ENCODE measurements around the gene TPRN.

The TPRN gene

GRCh38 chr9:137212520-137212919 is 12.0 kb upstream of the TPRN start:
- no peak for DNase-seq (ENCODE audit: low spot score)

GRCh38 chr9:137211532-137211931 is 11.0 kb upstream of the TPRN start:
- no peak for DNase-seq (ENCODE audit: low spot score)

GRCh38 chr9:137206602-137207001 is 6.1 kb upstream of the TPRN start:
- DNase-seq (ENCODE audit: low spot score): no peak

GRCh38 chr9:137205126-137206069 is 4.9 kb upstream of the TPRN start, which contains the start of the genes NDOR1 and TMEM203:
NDOR1 (plus strand) TSS chr9:137205700; CDS start chr9:137205778, 78 bp downstream.
TMEM203 (minus strand) TSS chr9:137205648; CDS start chr9:137205414, 234 bp downstream.
- peak; percentile 96 for DNase-seq (ENCODE audit: low spot score)

- DNase-seq (ENCODE audit: low spot score): no peak
Measured at GRCh38 chr9:137204731-137205125, 4.2 kb upstream of the TPRN start.

DNA sequence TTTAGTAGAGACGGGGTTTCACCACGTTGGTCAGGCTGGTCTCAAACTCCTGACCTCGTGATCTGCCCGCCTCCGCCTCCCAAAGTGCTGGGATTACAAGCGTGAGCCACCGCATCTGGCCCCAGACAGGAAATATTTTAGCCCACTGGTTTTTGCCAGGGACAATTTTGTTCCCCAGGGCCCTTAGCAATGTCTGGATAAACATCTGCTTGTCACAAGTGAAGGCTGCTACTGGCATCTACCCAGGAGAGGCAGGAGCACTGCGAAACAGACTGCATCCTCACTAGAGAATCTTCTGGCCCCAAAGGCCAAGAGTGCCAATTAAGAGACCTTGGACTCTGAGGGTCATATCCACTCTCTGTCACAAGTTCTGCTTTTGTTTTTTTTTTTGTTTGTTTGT is 2.4 kb upstream of the TPRN start:
- no peak for DNase-seq (ENCODE audit: low spot score)

DNA sequence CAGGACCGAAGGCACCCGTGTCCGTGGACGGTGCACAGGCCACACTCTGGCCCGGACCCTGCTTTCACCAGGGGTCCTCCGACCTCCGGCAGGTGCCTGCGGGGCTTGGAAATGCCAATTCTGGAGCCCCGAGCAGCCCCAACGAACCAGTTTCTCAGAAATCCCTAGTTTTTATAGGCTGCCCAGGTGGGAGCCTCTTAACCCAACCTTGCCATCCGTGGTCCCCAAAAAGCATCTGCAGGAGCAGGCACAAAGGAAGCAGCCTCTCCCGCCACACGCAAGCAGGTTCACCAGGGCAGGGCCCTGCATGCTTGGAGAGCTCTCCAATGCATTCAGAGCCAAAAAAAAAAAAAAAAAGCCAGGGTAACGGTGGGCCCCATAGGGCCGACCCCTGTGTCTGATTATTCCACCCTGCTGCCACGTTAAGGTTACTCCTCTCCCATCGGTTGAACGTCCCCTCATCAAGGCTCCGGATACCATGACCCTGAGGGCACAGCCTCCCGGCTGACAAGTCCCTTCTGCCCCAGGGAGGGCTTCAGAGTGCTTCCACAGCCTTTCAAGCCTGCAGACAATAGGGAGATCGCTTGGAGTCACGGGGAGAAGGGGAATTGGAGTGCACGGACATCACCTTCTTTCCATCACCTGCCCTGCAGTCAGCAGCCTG is 796 bp upstream of the TPRN start:
- no peak for DNase-seq (ENCODE audit: low spot score)

GRCh38 chr9:137199411-137200121 is 975 bp downstream of the TPRN start:
- DNase-seq (ENCODE audit: low spot score): no peak

- no peak for DNase-seq (ENCODE audit: low spot score)
Measured at GRCh38 chr9:137198902-137199283, 1.6 kb downstream of the TPRN start.

- DNase-seq (ENCODE audit: low spot score): no peak
Measured at GRCh38 chr9:137198051-137198901, 2.3 kb downstream of the TPRN start.

DNA sequence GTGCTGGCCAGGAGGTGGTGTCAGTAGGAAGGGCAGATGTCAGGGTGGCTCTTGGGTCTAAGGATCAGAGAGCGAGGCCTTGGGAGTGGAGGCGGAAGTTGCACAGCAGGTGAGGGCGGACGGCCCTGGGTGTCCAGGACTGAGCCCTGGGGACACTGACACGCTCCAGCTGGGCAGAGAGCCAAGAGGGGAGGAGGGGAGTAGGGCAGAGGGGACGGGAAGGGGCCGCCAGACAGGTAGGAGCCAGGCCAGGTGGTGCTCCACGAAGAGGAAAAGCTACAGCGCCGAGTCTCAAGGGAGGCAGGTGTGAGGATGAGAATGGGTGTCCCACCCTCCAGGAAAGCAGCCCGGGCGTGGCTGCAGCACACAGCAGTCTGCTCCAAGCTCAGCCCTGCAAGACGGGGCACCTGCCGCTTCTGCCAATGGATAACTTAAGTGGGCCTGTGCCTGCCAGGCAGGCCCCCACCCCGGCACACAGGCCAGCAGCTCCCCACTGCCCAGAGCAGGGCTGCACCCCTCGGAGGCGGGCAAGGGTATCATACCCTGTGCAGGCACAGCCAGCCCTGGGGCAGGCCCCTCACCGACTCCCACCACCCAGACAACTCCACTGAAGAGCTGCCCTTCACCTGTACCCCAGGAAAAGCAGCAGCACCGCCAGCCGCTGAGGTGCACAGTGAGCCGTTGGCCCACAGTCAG is 4.9 kb downstream of the TPRN start:
- no peak for DNase-seq (ENCODE audit: low spot score)

GRCh38 chr9:137194909-137195308 is 5.6 kb downstream of the TPRN start:
- DNase-seq (ENCODE audit: low spot score): no peak

- DNase-seq (ENCODE audit: low spot score): no peak
Measured at GRCh38 chr9:137194388-137194787, 6.2 kb downstream of the TPRN start.

- DNase-seq (ENCODE audit: low spot score): no peak
Measured at GRCh38 chr9:137193771-137194170, 6.8 kb downstream of the TPRN start.

GRCh38 chr9:137192859-137193258 is 7.7 kb downstream of the TPRN start:
- DNase-seq (ENCODE audit: low spot score): no peak

DNA sequence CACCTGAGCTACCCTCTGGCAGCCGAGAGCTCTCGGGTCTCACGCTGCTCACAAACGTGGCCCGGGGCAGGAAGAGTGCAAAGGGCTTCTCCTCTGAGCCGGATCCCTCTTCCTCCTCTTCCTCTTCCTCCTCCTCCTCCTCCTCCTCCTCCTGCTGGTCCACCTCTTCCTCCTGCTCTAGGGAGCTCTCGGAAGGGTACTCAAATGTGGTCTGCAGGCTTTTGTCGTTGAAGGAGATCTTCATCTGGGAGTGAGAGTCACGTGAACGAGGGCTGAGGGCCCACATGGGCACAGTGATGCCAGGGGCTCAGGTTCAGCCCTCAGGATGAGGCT is 8.1 kb downstream of the TPRN start:
- DNase-seq (ENCODE audit: low spot score): no peak

- DNase-seq (ENCODE audit: low spot score): no peak
Measured at GRCh38 chr9:137191691-137192447, 8.7 kb downstream of the TPRN start.

GRCh38 chr9:137191245-137191644 is 9.3 kb downstream of the TPRN start:
- DNase-seq (ENCODE audit: low spot score): no peak

DNA sequence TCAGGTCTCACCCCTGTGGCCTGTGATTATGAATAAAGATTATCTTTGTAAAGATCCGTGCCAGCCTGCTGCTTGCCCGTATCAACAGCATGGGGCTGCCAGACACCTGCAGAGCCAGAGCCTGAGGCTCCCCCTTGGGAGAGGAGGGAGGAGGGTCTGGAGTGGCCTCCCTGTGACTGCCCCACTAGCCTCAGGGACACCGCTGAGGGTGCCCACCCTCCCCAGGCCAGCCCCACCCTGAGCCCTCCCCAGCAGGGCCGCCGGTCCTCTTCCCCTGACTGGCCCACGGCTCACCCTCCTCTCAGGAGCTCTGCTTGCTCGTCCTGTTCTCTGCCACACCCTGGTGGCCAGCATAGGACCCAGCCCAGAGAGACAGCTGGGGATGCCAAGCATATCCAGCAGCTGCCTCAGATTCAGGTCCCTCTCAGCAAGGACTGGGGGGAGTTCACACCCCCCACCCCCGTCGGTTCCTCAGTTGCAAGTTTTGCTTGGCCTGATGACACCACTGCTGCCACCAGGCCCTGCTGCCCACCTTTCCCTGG is 10.2 kb downstream of the TPRN start:
- DNase-seq (ENCODE audit: low spot score): no peak
